Activated T-helper 1 cell treated with Interleukin-2 at 50 U/mL for 16 hours (primary cell): ENCODE results near the gene ARSB.
"Not testable (repeated sequence)": the region's sequence is repeated elsewhere in the genome, so short reads cannot be mapped to it uniquely, and the experiment has no call there.

ENCODE experiments used
- DNase-seq: peaks from one replicate; pipeline ENCODE4 v3.0.0-alpha.2; 2020; ENCODE audit warnings: low read depth

The ARSB gene

DNA sequence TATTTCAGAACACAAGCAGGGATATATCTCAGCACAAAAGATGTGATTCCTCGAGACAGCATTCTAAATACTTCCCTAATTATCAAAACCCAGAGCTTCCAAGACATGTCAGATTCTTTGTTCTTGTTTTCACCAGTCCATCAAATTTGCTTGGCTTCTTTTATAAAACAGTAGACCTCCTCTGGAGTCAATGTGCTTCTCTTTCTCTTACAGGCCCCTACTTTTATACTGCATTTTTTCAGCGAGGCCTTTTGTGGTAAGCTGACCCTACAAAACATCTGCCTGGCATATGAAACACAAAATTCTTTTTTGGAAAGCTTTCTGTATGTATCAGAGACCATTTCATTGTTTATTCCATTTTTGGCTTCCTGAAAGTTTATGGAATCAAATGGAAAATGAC, 81.8 kb downstream of the ARSB start:
- no peak for DNase-seq

DNA sequence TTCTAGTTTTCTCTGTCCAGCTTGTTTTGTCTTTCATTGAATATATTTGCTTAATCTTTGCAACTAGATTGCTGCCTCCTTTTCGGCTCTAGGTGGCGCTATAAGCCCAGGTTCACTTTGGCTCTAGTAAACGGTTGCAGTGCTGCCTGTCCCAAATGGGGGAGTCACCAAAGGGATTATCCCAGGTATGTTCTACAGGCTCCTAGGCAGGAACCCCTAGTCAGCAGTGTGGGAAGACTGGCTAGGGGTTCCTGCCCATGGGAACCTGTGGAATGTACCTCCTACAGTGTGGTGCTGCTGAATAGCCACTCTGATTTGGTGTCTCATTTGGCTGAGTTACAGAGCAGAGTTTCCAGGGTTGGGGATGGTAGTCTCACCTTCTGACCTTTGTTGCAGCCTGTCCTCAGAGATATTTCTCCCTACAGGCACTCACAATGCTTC, 85.2 kb downstream of the ARSB start:
- DNase-seq, result no peak

DNA sequence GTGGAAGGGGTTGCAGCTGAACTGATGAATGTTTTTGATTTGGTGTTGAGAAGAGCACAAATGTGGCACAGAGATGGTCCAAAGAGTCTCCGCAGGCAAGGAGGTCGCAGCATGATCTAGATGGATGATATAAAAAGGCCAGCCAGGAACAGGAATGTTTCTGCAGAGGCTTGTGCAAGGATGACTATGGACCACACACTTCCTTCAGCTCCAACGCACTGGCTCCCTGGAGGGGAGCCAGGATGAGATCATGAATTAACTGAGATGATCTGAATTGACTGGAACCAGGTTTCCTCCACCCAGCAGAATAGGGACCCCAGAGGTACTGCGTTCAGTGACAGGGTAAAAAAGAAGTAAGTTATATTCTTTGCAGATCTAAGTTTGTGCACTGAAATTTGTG, 89.0 kb downstream of the ARSB start:
- no peak for DNase-seq

DNA sequence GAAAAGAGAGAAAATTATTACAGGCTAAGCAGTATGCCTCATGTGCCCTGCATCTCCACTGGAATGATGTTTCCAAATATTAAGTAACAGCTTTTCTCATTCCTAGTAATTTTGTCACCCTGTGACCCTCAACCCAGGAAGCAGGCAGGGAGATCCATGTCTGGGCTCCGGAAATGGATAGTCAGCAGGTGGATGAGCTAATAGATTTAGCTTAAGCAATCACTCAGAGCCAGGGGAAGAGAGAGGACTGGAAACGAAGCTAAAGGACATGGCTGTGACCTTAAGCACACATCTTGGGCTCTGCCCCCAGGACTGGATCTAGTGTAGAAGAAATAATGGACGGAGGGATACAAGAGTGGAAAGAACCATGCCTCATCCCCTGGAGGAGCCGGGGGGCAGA, 89.5 kb downstream of the ARSB start:
- no peak for DNase-seq

DNA sequence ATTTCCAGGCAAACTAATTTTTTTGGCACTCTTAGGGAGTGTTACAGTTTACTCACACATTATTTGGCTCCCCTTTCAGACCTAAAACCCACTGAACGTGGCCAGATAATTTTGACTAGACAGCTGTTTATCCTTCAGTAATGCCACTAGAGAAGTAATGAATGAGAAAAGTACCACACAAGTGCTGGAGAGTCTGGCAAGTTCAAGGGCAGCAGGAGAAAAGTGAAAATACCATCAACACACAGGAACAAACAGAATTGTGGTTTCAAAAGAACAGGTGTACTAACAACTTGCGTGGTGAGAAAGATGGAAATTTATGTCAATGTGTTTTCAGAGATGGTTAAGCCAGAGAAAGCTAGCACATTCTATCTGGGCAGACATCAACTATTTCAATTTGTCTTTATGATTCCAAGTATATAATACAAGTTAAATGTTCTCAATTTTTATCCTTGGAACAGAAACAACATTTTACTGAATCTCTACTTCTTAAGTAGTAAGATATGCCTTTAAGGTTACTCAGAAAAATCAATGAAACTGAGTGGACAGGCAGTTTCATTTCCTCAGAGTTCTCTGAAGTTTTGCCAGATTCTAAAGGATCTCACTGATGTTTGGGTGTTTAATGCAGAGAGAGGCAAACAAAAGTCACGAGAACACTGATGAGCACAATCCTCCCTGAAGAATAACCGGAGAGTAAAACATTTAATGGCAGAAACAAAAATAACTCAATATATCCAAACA, 91.0 kb downstream of the ARSB start:
- DNase-seq, result no peak

DNA sequence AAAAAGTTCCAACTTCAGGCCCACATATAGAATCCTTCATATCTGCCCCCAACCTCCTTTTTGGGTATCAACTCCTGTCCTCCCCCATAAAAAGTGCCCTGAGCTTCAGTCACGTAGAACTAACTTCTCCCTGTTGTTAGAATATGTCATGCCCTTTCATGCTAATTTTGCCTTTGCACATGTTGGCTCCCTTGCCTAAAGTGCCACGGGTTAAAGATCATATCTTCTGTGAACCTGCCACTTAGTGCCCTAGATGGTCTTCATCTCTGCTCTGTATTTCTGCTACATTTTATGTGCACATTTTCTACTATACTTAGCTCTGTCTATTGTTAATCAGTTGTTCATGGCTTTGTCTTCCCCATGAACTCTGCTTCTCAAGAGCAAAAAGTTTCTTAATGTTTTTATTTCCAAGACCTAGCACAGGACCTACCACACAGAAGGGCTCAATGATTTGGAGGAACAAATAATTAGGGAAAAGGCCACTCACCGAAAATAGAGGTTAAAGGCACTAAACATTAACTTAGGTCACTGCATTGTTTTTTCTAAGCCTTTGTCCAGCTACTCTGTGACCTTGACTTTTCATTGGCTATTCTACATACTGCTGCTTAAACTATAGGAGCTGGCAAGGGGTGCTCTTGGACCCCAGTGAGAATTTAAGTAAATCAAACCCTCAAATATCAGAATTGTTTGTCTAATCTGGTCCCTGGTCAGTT, 94.3 kb downstream of the ARSB start:
- no peak for DNase-seq

DNA sequence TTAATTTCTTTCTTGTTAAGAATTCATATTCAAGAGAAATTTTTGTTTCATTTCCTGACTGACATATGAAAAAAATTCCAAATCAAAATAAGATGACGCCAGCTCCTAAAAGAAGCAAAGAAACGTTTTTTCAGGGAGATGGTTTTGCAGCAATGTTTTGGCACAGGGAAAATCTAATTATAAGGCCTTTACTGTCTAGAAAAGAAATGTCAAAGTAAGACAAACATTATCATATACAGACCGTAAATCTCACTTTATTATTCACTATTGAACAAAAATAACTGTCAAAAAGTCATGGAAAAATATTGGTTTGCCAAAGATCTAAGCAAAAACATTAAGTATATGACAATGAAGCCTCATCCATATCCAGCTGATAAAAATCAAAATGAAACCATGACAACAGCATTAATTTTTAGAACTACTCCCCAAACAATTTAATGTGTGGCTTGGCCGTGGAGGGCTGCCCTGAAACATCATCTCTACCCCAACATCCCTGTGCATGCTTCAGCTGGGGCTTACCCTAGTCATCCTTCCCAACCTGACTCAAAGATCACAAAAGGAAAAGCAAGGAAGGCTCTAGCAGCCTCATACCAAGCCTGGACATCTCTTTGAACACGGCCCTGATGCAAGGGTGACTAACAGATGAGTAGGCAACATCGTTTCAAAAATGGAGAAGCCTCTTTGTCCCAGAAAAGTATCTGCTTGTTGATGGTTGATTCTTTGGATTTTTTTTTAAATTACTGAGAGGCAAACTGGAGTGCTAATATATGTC, 95.6 kb downstream of the ARSB start:
- DNase-seq, result no peak

DNA sequence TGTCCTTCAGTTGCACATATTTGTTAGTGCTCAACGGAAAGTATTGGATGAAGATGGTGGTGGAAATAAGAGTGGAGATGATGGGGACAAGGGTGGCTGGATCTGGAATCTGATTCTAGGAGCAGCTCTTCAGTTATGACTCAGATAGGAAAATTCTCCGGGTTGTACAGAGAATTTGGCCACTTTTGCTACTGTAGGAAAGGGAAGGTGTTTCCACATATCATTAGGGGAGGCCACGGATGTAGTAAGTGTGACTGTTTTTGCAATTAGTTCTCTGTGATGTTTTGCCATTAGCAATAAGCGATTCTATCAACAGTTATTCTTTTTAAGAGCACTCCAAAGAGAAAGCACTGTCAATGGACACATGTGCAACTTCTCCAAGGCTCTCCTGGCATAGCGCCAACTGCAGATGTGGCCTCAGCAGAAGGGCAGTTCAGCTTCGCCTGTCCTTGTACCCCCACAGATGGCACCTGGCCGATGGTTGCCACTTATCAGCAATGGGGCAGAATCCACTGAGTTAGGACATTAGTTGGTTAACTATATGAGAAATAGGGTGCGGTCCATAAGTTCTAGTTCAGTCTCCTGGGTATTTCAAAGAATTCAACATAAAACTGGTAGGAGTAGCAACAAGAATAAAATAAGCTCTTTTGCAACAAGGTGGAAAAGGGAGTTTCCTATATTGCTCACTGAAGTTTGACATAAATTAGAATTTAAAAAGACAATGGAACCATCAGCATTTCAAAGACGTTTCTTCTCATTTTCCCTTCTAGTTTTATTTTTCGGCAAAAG, 96.3 kb downstream of the ARSB start:
- DNase-seq, result no peak

DNA sequence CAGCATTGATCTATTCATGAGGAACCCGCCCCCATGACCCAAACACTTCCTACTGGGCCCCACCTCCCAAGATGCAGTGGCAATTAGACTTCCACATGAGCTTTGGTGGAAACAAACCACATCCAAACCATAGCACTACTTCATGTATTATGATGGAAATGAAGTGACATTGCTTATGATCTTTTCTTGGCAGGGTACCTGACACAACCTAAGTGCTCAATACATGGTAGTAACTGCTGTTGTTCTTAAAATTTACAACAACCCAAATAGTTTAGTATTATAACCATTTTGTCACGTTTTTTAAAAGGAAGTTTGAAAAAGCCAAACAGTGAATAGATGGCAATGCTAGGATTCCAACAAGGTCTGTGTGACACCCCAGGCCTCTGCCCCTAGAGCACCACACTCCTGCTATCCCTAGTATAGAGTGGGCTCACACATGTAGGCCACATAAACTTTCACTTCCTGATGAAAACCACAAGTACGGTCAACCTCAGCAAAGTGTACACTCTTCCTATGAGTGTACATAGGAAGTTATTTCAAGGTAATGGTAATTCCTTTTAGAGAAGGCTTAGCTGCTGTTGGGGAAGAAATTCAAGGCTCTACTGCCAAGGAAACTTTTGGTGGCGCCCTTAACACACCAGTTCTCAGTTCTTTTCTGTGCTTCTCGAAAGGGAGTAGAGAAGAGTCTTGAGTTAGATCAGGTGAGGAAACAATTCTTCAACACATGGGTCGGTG, 97.6 kb downstream of the ARSB start:
- no peak for DNase-seq

DNA sequence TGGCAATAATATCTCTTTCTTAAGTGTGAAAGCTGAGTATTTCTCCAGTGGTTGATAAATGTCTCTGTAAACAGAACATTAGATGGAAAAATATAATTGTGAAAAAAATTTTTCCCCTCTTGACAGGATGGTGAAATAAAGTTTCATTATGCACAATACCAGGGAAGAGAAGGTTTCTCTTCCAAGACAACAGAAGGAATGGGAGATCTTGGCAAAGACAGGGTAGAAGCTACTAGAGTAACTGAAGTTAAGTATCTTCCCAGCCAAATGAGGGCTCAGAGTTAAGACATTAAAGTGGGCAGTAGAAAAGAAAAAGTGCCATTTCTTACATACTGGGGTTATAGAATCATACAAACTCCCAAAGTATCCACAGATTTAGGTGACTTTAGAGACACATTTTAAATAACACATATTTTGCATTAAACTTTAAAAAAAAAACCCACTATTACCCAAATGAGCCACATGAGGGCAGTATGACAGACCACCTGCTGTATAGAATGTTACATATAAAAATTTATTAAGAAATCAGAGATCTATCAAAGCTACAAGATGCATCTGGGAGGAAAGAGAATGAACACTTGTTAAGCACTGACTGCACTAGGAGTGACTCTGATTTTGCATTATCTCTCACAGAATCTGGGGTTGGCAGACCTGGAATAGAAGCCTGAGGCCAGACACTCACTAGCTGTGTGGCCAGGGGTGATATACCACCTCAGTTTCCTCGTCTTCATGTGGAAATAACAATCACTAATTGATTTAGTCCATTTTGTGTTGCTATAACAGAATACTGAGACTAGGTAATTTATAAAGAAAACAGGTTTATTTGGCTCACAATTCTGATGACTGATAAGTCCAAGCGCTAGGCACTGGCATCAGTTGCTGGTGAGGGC, 98.5 kb downstream of the ARSB start:
- DNase-seq, result no peak

DNA sequence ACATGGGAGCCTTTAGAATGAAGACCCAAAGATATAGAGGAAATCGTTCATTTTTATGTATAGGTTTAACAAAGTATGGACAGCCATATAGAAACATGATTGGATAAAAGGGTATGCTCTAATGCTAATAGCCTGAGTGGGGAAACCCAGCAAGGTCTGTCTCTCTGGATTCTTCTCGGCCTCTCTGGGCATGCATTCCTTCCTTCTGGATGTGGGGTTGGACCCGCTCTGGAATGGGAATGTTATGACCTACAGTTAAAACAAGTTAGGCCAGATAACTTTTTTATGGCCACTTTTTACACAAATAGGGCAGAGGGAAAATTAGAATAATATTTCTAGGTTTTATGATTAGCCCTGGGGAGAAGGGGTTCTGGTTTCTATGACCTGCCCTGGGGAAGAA, 103.2 kb downstream of the ARSB start:
- no peak for DNase-seq

DNA sequence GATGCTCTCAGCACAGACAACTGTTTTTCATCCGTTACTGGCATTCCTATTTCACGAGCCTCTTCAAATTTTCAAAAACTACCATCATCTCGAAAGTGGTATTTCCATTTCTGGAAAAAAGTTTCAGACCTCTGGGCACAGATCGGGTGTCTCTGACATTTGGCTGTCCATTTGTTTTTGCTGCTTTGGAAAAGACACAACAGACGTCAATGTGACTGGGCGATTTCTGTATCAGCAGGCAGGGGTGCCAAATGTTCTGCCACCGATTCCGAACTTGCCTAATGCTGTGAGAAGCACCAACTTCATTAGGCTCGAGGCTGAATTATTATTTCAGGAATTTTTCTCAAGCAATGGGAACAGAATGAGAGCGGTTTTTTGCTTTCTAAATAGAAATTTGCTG, 105.6 kb downstream of the ARSB start:
- no peak for DNase-seq

DNA sequence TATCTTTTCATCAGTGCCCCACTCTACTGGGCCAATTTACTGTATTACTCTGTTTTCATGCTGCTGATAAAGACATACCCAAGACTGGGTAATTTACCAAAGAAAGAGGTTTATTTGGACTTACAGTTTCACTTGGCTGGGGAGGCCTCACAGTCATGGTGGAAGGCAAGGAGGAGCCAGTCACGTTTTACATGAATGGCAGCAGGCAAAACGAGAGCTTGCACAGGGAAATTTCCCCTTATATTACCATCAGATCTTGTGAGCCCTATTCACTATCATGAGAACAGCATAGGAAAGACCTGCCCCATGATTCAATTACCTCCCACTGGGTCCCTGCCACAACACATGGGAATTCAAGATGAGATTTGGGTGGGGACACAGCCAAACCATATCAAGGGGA, 119.0 kb downstream of the ARSB start:
- DNase-seq, result not testable (repeated sequence)

DNA sequence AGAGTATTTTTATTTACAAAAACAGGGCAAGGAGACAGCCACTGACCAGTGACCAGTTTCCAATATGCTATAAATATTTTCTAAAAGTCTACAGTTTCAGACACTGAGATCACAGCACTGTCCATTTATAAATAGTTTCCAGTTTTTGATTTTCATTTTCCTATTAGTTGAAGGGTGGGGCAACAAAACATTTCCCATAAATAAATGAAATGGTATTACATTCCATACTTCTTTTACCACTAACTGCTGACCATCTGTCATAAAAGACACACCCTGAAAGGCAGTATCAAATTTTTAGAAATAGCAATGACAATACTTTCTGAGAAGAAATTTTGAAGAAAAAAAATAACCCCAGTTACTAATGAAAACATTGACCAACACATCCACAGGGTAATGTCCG, 126.7 kb downstream of the ARSB start:
- DNase-seq, result no peak

DNA sequence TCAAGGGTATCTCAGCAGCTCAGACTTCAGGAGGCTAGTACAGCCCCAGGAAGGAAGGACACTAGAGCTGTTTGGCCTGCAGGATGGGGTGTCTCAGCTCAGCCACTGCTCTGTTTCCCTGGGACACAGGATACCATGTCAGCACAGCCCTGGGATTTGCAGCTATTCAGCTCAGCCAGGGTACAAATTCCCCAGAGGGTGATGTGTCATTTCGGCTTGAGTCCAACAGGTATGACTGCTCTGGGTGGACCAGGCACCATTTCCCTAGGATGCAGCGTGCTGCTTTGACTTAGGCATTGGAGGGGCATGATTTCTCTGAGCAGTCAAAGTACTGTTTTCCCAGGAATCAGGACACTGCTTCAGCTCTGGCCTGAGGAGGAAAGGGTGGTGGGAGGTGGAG, 130.1 kb downstream of the ARSB start:
- DNase-seq, result no peak

DNA sequence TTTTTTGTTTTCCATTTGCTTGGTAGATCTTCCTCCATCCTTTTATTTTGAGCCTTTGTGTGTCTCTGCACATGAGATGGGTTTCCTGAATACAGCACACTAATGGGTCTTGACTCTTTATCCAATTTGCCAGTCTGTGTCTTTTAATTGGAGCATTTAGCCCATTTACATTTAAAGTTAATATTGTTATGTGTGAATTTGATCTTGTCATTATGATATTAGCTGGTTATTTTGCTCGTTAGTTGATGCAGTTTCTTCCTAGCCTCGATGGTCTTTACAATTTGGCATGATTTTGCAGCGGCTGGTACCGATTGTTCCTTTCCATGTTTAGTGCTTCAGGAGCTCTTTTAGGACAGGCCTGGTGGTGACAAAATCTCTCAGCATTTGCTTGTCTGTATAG, 133.2 kb downstream of the ARSB start:
- DNase-seq, result not testable (repeated sequence)

DNA sequence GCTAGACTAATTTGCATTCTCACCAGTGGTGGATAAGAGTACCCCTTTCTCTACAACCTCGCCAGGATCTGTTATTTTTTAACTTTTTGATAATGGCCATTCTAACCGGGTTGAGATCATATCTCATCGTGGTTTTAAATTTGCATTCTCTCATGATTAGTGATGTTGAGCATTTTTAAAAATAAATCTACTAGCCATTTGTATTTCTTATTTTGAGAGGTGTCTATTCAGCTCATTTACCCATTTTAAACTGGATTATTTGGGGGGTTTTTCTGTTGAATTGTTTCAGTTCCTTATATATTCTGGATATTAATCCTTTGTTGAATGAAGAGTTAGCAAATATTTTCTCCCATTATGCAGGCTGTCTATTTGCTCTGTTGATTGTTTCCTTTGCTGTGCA, 139.6 kb downstream of the ARSB start:
- DNase-seq, result no peak

DNA sequence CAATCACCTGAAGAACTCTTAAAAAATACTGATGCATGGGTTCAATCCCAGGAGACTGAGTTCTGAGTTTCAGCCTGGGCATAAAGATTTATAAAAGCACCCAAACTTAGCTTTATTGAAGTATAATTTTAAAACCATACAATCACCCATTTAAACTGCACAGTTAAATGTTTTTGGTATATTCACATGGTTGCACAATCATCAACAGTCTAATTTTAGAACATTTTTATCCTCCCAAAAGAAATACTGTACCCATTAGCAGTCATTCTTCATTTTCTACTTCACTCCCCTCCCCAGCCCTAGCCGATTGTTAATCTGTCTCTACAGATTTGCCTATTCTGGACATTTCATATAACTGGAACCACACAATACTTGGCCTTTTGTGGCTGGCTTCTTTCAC, 141.7 kb downstream of the ARSB start:
- DNase-seq, result no peak

DNA sequence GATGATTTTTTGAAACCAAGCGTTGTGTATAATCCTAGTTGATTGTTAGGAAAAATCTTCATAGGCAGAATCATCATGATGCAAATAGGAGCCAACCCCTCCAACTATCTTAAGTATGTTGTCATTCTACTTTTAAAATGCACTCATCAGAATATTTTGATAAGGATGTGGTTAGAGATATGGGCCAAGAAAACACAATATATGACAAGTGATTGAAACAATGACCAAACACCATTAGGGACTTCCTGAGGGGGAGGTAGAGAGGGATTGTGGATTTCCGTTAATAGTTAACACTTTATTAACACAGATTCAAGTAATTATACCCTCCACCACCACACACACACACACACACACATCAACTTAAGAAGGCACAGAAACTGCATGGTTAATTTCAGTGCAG, 143.3 kb downstream of the ARSB start:
- DNase-seq, result no peak

DNA sequence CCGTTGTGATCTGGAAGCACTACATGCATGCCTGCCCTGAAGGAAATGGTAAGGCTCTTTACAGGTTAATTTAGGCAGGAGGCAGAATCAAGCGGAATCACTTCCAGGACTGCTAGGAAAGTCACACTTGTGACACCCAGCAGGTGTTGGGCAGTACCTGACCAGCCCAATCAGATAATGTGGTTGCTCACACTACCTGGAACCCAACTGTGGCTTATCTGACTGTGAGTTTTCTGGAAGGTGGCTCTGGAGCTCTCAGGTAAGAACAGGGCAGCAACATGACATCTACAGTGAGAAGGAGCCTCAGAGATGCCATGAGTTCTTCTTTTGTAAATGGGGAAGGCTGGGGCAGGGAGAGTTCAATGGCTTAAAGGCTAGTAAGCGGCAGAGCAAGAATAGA, 146.4 kb downstream of the ARSB start:
- DNase-seq, result no peak

DNA sequence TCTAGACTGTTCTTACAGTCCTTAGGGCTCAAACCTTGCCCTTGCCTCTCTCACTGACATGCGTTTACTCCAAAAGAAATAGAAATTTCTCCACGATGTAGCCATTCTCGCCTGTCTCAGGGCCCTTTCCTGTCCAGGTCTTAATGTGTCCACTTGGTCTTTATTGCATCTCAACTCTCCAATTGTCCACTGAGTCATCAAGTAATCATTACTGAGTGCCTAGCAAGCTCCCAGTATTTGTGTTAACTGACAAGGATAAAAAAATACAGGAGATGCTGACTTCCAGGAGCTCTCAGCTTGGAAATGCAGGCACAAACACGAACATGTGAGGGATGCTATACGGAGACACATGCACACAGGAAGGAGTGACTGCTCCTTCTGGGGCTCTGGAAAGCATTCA, 147.3 kb downstream of the ARSB start:
- DNase-seq, result no peak
